Non-pigmented ciliary epithelial cell (primary cell): ENCODE results near the gene C19orf44.
"Not testable (repeated sequence)": the region's sequence is repeated elsewhere in the genome, so short reads cannot be mapped to it uniquely, and the experiment has no call there.

Source experiments
- DNase-seq: peaks from one replicate; pipeline ENCODE4 v3.0.0-alpha.2; 2010; ENCODE audit warnings: low read depth

C19orf44 gene

DNA sequence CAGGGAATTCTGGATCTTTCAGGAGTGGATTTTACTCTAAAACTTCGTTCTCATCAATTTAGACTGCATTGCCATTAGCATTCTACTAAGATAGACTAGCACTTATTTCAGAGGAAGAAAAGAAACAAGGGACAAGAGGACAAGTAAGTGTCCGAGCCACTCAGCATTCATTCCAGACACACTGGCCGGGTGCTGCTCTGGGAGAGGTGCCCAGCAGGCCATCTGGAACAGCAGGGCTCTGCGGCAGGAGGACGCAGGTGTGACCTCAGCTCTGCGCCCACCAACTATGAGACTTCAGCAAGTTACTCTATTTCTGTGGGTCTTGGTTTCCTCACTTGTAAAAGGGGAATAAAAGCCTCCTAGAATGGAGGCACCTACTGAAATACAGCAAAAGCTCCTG is 28.6 kb upstream of the C19orf44 start:
- no peak for DNase-seq

GRCh38 chr19:16470541-16470910 is 25.7 kb upstream of the C19orf44 start:
- DNase-seq = no peak

GRCh38 chr19:16470911-16471811 is 25.0 kb upstream of the C19orf44 start:
- no peak for DNase-seq

DNA sequence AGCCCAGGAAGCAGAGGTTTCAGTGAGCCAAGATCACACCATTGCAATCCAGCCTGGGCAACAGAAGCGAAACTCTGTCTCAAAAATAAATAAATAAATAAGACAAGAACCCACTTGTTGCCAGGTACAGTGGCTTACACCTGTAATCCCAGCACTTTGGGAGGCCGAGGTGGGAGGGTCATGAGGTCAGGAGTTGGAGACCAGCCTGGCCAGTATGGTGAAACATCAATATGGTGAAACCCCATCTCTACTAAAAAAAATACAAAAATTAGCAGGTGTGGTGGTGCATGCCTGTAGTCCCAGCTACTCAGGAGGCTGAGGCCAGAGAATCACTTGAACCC is 23.7 kb upstream of the C19orf44 start:
- not testable (repeated sequence) for DNase-seq

DNA sequence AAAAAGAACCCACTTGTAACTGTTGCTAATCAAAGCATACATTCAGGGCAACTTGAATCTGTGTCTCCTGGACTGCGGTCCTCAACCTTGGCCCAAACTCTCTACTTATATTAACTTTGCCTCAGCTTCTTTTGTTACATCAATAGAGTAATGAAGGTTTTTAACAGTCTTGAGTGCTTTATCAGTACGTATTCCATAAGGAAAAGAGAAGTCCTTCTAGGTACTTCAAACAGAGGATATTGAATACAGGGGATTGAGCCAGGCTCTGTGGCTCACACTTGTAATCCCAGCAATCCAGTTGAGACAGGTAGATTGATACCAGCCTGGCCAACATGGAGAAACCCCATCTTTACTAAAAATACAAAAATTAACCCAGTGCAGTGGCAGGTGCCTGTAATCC is 23.2 kb upstream of the C19orf44 start:
- DNase-seq = no peak

DNA sequence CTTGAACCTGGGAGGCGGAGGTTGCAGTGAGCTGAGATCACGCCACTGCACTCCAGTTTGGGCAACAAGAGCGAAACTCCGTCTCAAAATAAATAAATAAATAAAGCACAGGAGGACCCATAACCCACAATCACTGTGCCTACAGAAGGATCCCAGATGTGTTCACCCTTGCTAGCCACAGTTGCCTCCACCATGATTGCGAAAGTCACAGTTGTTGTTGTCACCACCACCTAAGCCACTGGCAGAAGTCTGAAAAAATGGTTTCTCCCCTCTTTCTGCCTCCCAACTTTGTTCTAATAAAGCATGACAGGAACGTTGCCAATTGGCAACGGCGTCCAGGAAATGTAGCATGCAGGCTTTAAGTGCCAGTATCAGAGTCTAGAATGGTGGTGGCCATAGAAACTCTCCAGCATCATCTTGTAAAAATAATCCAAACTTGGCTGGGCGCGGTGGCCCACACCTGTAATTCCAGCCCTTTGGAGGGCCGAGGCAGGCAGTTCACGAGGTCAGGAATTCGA is 22.3 kb upstream of the C19orf44 start:
- DNase-seq = no peak

DNA sequence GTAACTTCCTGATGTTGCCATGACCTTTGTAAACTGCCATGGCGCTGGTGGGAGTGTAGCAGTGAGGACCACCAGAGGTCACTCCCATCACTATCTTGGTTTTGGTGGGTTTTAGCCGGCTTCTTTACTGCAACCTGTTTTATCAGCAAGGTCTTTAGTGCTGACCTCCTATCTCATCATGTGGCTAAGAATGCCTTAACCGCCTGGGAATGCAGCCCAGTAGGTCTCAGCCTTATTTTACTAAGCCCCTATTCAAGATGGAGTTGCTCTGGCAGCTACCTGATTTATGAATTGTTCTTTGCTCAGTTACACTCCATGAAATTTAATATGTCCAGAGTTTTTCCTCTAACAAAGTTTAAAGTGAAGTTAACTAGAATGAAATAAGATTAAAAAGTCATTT is 19.8 kb upstream of the C19orf44 start:
- no peak for DNase-seq

GRCh38 chr19:16477311-16477710 is 18.9 kb upstream of the C19orf44 start:
- no peak for DNase-seq

GRCh38 chr19:16482745-16483144 is 13.4 kb upstream of the C19orf44 start:
- DNase-seq = no peak

DNA sequence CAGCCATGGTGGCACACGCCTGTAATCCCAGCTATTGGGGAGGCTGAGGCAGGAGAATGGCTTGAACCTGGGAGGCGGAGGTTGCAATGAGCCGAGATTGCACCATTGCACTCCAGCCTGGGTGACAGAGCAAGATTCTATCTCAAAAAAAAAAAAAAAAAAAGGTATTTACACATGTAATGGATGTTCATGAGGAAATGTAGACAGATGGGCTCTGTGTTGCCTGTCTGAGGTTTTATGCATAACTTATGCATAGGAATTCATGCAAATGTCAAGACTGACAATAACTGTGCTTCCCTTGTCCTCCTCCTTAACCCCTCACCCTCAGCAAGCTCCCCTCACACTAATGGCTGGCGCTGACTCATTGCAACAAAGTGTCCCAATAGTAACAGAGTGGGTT is 9.7 kb upstream of the C19orf44 start:
- not testable (repeated sequence) for DNase-seq

GRCh38 chr19:16496613-16496983 is 404 bp downstream of the C19orf44 start:
- peak; percentile 15 for DNase-seq

DNA sequence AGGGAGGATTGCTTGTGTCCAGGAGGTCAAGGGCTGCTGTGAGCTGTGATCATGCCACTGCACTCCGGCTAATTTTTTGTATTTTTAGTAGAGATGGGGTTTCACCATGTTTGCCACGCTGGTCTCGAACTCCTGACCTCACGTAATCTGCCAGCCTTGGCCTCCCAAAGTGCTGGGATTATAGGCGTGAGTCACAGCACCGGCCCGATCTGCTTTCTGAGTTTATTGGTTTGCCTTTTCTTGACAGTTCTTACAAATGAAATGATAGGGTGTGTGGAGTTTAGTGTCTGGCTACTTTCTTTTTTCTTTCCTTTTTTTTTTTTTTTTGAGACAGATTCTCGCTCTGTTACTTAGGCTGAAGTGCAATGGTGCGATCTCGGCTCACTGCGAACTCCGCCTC is 848 bp downstream of the C19orf44 start:
- DNase-seq = no peak

GRCh38 chr19:16497837-16498236 is 1.6 kb downstream of the C19orf44 start:
- DNase-seq = no peak

GRCh38 chr19:16504271-16504670 is 8.1 kb downstream of the C19orf44 start:
- DNase-seq = no peak

- DNase-seq = not testable (repeated sequence)
Observed at GRCh38 chr19:16506161-16506560, 10.0 kb downstream of the C19orf44 start.

- no peak for DNase-seq
Observed at GRCh38 chr19:16506961-16507360, 10.8 kb downstream of the C19orf44 start.

DNA sequence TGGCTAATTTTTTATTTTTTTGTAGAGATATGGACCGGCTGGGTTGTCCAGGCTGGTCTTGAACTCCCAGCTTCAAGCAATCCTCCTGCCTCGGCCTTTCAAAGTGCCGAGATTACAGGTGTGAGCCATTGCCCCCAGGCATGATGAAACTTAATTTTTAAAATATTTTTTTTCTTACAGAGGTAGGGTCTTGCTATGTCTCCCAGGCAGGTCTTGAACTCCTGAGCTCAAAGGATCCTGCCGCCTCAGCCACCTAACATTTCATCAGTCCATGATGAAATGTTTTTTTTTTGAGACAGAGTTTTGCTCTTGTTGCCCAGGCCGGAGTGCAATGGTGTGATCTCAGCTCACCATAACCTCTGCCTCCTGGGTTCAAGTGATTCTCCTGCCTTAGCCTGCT is 12.4 kb downstream of the C19orf44 start:
- no peak for DNase-seq

DNA sequence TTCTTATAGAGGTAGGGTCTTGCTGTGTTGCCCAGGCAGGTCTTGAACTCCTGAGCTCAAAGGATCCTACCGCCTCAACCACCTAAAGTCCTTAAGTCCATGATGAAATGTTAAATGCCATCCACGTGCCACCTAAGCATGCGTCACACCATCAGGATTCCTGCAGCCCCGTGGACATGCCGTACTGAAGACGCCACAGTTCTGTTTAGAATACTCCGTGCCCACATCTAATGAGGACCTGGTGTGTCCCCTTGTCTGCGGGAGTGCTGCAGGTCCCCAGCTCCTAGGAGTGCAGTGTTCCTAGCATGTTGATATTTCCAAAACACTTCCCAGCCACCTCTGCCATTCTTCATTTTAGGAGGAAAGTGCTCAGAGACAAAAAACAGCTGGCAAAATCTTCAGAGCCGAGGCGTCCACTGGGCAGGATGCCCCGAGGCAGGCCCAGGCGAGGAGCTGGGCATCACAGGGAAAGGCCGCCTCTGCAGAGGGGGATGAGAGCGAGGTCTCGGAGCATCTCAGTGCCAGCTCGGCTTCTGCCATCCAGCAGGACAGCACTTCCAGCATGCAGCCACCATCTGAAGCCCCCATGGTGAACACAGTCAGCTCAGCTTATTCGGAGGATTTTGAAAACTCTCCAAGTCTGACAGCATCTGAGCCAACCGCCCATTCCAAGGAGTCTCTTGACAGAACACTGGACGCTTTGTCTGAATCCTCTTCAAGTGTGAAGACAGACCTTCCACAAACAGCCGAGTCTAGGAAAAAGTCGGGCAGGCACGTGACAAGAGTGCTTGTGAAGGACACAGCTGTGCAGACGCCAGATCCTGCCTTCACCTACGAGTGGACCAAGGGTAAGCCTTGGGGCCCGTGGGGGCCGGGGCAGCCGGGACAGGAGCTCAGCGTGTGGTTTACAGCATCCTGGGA is 13.2 kb downstream of the C19orf44 start:
- DNase-seq = no peak

- DNase-seq = not testable (repeated sequence)
Observed at GRCh38 chr19:16512611-16513010, 16.4 kb downstream of the C19orf44 start.

- no peak for DNase-seq
Observed at GRCh38 chr19:16514383-16515019, 18.3 kb downstream of the C19orf44 start.

- no peak for DNase-seq
Observed at GRCh38 chr19:16516381-16516780, 20.2 kb downstream of the C19orf44 start.

GRCh38 chr19:16516923-16517610 is 20.9 kb downstream of the C19orf44 start:
- no peak for DNase-seq
